NT2/D1 (cell line): Measurements from ENCODE around the gene PSMB5.

Source experiments
- SUZ12 ChIP-seq: IDR thresholded peaks from 2 replicates; pipeline ENCODE4 v1.6.1; 2011; ENCODE audit not compliant: insufficient read length, insufficient read depth; ENCODE audit errors: extremely low read depth
- YY1 ChIP-seq: IDR thresholded peaks from 2 replicates; pipeline ENCODE4 v1.6.1; 2011; ENCODE audit not compliant: insufficient read length, insufficient read depth
- ZNF274 ChIP-seq: IDR thresholded peaks from 2 replicates; pipeline ENCODE4 v1.6.1; 2011; ENCODE audit warnings: mild to moderate bottlenecking, low read depth, low read length

DNA sequence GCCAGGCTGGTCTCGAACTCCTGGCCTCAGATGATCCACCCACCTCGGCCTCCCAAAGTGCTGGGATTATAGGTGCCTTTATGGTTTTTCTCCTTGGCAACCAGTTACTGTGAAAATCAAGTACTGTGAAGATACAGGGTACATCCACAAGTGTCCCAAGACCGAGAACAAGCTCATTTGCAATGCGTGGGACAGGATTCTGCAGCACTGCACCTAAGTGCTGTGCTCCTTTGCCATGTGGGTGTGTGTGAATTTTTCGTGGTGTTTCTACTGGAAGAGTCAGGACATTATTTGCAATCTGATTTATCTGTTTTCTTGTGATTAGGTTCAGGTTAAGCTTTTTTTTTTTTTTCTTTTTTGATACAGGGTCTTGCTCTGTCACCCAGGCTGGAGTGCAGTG lies 17.6 kb downstream of the PSMB5 start:
- TF ChIP-seq ZNF274 = no peak
- no peak for TF ChIP-seq YY1
- no peak for TF ChIP-seq SUZ12
